GM23338 (cell line): Measurements from ENCODE around the gene TASOR2. TPM values are rescaled to one million over a fixed set of nuclear protein-coding genes. Genes with fewer than 3 reads are reported as not detected.

Experiments
- CREB1 ChIP-seq: fragments of 250-450 bp; sonication (Bioruptor Pico); IDR thresholded peaks from 2 replicates; pipeline ENCODE4 v1.5.0; 2020; ENCODE audit warnings: low read depth, mild to moderate bottlenecking, moderate library complexity
- CTCF ChIP-seq, 2 experiments: fragments of 200-600 bp in 1 of 2; sonication (generic) in 1 of 2; conservative IDR thresholded peaks; 2 replicates each; pipeline versions ENCODE4 v1.5.1 to v1.6.1; 2016 to 2017; ENCODE audit warnings: antibody characterized with exemption in 2 of 2, low read depth in 2 of 2, mild to moderate bottlenecking in 2 of 2, moderate library complexity in 1 of 2
- EZH2phosphoT487 ChIP-seq: fragments of 200-600 bp; sonication (generic); IDR thresholded peaks from one replicate; pipeline ENCODE4 v1.8.1; 2018; ENCODE audit warnings: antibody characterized with exemption; ENCODE audit not compliant: unreplicated experiment
- NANOG ChIP-seq: IDR thresholded peaks from 2 replicates; pipeline ENCODE4 v1.6.1; 2016; ENCODE audit warnings: antibody characterized with exemption, borderline replicate concordance
- POLR2AphosphoS5 ChIP-seq: IDR thresholded peaks from 2 replicates; pipeline ENCODE4 v1.6.1; 2016; ENCODE audit warnings: antibody characterized with exemption, low read depth
- STAT1 ChIP-seq: IDR thresholded peaks from one replicate; pipeline ENCODE4 v1.6.1; 2016; ENCODE audit warnings: antibody characterized with exemption; ENCODE audit not compliant: unreplicated experiment
- ZNF114 ChIP-seq: fragments of 250-450 bp; sonication (Bioruptor Pico); IDR thresholded peaks from 2 replicates; pipeline ENCODE4 v1.5.0; 2020; ENCODE audit warnings: mild to moderate bottlenecking, moderate library complexity
- polyA plus RNA-seq: library from polyadenylated mRNA; unstranded; fragments of >200 nt; fragmentation: Nextera tagmentation; extraction: Ambion mirVana; gene quantifications from 2 replicates; pipeline ENCODE4 v1.2.1, GENCODE V29; 2016
- total RNA-seq: library from RNA; depleted of rRNA; stranded (reverse); fragments of >200 nt; shearing (Covaris generic); gene quantifications from 2 replicates; pipeline ENCODE4 v1.2.3, GENCODE V29; 2014
- TF ChIP-seq, protein P1 (sequence below): fragments of 250-450 bp; sonication (Bioruptor Pico); IDR thresholded peaks from 2 replicates; pipeline ENCODE4 v1.5.0; 2020; ENCODE audit warnings: mild to moderate bottlenecking, moderate library complexity
- TF ChIP-seq, protein P2 (sequence below): IDR thresholded peaks from one replicate; pipeline ENCODE4 v1.6.1; 2018; ENCODE audit warnings: antibody characterized with exemption; ENCODE audit not compliant: unreplicated experiment
- TF ChIP-seq, protein P3 (sequence below): IDR thresholded peaks from 2 replicates; pipeline ENCODE4 v1.6.1; 2016; ENCODE audit warnings: antibody characterized with exemption

The TASOR2 gene
- total and polyA plus RNA-seq, 2 experiments from 2014 or later = 45.2 to 110 TPM

GRCh38 chr10:5688587-5688986 is 3.9 kb downstream of the TASOR2 start (continued):
- TF ChIP-seq, protein P1, sequence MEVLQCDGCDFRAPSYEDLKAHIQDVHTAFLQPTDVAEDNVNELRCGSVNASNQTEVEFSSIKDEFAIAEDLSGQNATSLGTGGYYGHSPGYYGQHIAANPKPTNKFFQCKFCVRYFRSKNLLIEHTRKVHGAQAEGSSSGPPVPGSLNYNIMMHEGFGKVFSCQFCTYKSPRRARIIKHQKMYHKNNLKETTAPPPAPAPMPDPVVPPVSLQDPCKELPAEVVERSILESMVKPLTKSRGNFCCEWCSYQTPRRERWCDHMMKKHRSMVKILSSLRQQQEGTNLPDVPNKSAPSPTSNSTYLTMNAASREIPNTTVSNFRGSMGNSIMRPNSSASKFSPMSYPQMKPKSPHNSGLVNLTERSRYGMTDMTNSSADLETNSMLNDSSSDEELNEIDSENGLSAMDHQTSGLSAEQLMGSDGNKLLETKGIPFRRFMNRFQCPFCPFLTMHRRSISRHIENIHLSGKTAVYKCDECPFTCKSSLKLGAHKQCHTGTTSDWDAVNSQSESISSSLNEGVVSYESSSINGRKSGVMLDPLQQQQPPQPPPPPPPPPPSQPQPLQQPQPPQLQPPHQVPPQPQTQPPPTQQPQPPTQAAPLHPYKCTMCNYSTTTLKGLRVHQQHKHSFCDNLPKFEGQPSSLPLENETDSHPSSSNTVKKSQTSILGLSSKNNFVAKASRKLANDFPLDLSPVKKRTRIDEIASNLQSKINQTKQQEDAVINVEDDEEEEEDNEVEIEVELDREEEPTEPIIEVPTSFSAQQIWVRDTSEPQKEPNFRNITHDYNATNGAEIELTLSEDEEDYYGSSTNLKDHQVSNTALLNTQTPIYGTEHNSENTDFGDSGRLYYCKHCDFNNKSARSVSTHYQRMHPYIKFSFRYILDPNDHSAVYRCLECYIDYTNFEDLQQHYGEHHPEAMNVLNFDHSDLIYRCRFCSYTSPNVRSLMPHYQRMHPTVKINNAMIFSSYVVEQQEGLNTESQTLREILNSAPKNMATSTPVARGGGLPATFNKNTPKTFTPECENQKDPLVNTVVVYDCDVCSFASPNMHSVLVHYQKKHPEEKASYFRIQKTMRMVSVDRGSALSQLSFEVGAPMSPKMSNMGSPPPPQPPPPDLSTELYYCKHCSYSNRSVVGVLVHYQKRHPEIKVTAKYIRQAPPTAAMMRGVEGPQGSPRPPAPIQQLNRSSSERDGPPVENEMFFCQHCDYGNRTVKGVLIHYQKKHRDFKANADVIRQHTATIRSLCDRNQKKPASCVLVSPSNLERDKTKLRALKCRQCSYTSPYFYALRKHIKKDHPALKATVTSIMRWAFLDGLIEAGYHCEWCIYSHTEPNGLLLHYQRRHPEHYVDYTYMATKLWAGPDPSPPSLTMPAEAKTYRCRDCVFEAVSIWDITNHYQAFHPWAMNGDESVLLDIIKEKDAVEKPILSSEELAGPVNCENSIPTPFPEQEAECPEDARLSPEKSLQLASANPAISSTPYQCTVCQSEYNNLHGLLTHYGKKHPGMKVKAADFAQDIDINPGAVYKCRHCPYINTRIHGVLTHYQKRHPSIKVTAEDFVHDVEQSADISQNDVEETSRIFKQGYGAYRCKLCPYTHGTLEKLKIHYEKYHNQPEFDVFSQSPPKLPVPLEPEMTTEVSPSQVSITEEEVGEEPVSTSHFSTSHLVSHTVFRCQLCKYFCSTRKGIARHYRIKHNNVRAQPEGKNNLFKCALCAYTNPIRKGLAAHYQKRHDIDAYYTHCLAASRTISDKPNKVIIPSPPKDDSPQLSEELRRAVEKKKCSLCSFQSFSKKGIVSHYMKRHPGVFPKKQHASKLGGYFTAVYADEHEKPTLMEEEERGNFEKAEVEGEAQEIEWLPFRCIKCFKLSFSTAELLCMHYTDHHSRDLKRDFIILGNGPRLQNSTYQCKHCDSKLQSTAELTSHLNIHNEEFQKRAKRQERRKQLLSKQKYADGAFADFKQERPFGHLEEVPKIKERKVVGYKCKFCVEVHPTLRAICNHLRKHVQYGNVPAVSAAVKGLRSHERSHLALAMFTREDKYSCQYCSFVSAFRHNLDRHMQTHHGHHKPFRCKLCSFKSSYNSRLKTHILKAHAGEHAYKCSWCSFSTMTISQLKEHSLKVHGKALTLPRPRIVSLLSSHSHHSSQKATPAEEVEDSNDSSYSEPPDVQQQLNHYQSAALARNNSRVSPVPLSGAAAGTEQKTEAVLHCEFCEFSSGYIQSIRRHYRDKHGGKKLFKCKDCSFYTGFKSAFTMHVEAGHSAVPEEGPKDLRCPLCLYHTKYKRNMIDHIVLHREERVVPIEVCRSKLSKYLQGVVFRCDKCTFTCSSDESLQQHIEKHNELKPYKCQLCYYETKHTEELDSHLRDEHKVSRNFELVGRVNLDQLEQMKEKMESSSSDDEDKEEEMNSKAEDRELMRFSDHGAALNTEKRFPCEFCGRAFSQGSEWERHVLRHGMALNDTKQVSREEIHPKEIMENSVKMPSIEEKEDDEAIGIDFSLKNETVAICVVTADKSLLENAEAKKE (CRISPR knock-in tag) = no peak
- TF ChIP-seq ZNF114 (CRISPR knock-in tag) (no peak), NANOG (no peak), CREB1 (CRISPR knock-in tag) (no peak), CTCF (conservative IDR thresholded peaks at IDR 0.05; ENCODE audit: low read depth in 2 of 2) (no peak), STAT1 (no peak), EZH2phosphoT487 (no peak), POLR2AphosphoS5 (no peak)
- TF ChIP-seq, protein P2, sequence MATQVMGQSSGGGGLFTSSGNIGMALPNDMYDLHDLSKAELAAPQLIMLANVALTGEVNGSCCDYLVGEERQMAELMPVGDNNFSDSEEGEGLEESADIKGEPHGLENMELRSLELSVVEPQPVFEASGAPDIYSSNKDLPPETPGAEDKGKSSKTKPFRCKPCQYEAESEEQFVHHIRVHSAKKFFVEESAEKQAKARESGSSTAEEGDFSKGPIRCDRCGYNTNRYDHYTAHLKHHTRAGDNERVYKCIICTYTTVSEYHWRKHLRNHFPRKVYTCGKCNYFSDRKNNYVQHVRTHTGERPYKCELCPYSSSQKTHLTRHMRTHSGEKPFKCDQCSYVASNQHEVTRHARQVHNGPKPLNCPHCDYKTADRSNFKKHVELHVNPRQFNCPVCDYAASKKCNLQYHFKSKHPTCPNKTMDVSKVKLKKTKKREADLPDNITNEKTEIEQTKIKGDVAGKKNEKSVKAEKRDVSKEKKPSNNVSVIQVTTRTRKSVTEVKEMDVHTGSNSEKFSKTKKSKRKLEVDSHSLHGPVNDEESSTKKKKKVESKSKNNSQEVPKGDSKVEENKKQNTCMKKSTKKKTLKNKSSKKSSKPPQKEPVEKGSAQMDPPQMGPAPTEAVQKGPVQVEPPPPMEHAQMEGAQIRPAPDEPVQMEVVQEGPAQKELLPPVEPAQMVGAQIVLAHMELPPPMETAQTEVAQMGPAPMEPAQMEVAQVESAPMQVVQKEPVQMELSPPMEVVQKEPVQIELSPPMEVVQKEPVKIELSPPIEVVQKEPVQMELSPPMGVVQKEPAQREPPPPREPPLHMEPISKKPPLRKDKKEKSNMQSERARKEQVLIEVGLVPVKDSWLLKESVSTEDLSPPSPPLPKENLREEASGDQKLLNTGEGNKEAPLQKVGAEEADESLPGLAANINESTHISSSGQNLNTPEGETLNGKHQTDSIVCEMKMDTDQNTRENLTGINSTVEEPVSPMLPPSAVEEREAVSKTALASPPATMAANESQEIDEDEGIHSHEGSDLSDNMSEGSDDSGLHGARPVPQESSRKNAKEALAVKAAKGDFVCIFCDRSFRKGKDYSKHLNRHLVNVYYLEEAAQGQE = no peak
- TF ChIP-seq, protein P3, sequence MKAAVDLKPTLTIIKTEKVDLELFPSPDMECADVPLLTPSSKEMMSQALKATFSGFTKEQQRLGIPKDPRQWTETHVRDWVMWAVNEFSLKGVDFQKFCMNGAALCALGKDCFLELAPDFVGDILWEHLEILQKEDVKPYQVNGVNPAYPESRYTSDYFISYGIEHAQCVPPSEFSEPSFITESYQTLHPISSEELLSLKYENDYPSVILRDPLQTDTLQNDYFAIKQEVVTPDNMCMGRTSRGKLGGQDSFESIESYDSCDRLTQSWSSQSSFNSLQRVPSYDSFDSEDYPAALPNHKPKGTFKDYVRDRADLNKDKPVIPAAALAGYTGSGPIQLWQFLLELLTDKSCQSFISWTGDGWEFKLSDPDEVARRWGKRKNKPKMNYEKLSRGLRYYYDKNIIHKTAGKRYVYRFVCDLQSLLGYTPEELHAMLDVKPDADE = no peak
